G401 (cell line): Measurements from ENCODE around the gene IFIT1B. TPM values are rescaled to one million over a fixed set of nuclear protein-coding genes. Genes with fewer than 3 reads are reported as not detected.
"Not testable (repeated sequence)": the region's sequence is repeated elsewhere in the genome, so short reads cannot be mapped to it uniquely, and the experiment has no call there.

Experiments used
- DNase-seq: peaks from one replicate; pipeline ENCODE4 v3.0.0-alpha.2; 2015; ENCODE audit warnings: low spot score
- in situ Hi-C: cut with HindIII; loops from 2 replicates; pipeline ENCODE4 v1.10.0; 2016; ENCODE audit warnings: low sequenced_read_pairs, mixed read lengths
- total RNA-seq: library from RNA; depleted of rRNA; stranded (reverse); fragments of >200 nt; shearing (Covaris generic); gene quantifications from 2 replicates; pipeline ENCODE4 v1.2.3, GENCODE V29; 2014

IFIT1B gene
- total RNA-seq, 1 experiment from 2014 or later, result not detected

DNA sequence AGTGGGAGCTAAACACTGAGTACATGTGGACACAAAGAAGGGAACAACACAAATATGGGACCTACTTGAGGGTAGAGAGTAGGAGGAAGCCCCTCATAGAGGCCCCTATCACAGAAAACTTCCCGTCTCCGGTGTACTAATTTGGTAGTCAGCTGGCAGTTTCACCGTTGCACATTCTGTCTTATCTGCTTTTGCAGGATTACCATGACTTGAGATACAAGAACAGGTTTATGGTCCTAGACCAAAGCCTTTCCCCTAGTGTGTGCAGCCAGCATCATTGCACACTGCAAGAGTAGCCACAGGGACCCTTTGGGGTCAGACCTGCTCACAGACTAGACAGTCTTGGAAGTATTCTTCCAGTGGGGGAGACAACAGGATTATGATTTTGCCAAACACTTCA is 5.9 kb upstream of the IFIT1B start:
- in situ Hi-C loops, result no loop called here

DNA sequence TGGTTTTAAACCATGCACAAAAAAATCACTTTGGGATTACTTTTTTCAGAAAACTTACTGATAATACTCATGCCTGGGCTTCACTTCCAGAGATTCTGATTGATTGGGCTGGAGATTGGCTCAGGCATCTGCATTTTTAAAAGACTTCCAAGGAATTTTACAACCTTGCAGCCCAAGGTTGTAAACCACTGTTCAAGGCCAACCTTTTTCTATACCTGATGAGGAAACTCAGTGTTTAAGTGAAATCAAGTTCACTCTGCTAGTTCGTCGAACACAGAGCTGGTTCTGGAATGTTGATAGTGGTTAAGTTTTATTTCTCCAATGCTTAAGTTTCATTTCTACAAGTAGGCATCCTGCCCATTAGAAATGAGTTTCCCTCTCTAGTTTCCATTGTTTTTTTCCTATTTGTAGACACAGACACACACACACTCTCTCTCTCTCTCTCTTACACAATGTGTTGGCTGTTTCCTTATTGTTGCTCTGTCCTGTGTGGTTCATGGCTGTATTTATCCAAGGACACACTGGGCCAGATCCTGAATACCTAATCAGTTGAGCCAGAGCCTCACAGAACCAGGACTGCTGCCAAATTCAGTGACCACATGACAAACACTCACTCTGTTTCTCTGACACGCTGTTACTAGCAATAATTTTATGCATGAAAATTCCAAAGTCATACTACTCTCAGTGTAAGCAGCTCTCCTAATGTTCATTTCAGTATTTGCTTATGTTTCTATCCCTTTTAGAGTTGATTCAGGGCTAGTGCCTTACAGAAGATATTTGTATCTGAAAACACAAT is 3.7 kb upstream of the IFIT1B start:
- in situ Hi-C loops, result no loop called here
- peak; percentile 96 for DNase-seq

More for the DNA sequence above, 5.9 kb upstream of the IFIT1B start:
- no peak for DNase-seq

DNA sequence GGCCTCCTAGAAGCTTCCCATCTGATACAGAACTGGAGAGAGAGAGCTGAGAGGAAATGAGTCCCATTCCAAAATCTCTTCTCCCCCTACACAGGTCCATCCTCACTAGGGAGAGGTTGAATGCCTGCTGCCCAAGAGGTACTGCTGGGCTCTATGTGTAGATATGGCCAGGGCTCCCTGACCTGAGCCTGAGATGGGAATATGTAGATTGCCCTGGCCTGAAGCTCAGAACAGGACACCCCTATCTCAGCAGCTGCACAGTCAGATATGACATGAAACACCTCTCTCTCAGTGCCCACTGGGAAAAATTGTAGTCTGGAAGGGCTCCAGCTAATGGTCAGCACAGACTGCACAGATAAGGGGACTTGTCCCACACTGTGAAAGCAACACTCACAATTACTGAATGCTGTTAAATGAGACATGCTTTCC is 3.1 kb upstream of the IFIT1B start:
- in situ Hi-C loops, result no loop called here
- DNase-seq, result no peak

DNA sequence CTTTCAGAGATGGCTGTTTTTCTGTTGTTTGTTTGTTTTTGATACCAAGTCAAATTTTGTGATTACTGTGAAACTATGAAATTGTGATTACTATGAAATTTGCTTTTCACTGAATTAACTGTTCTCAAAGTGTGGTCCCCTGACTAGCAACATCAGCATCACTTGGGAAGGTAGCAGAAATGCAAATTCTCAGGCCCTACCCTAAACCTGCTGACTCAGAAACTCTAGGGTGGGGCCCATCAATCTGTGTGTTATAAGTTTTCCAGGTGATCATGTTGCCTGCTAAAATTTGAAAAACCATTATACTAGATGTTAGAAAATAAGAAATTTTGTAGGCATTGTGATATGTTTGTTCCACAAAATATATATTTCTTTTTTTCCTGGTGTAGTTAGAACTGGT is 1.2 kb downstream of the IFIT1B start:
- in situ Hi-C loops, result no loop called here

DNA sequence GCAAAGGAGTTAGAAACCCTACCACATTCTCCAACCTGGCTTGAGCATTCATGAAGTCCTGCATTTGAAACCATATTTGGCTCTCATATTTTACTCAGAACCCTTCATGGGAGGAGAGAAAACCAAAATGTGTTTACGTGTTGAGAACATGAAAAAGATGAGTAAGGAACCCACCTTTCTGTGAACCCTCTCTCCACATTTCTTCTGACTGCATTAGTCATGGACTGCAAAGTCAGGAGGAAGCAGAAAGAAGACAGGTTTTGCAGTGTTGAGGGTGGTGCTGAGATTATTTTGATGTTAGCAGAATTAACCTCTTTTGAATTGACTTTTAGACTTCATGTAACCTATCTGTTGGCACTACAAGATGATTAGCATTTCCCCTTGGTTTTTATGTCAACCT is 4.9 kb downstream of the IFIT1B start:
- DNase-seq, result no peak
- in situ Hi-C loops, result no loop called here

More for the DNA sequence above, 1.2 kb downstream of the IFIT1B start:
- no peak for DNase-seq

DNA sequence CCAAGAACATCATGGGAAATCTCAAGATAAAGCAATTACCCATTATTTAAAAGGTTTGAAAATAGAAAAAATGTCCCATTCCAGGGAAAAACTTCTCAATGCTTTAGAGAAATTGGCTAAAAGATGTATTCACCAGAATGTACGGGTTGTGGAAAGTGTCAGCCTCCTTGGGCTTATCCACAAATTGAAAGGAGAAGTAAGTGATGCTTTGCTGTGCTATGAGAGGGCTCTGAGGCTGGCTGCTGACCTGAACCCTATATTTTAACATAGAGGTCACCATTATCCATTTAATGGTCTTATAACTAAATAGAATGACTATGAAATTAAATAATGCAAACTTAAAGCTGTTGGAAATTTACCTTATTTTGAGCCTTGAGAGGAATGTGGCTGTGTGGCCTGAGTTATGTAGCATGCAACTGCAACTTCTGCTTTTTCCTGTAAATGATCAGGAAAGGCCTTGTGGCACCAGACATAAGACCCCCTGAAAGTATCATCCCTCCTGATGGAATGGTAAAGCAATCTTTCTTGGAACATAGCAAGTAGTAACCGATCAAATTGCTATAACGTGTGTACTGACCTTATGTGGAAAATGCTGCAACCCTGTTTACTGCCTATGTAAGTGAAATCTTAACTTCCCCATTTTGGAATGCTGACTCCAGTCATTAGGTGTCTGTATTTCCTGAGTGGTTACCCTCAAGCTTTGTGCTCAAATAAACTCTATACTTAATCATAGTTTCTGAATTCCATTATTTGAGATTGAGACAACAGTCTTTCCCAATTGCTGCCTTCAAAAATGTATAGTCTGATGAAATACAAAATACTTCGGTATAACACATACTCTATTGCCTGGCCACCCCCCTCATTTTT is 6.9 kb downstream of the IFIT1B start:
- in situ Hi-C loops, result no loop called here
- DNase-seq, result no peak

DNA sequence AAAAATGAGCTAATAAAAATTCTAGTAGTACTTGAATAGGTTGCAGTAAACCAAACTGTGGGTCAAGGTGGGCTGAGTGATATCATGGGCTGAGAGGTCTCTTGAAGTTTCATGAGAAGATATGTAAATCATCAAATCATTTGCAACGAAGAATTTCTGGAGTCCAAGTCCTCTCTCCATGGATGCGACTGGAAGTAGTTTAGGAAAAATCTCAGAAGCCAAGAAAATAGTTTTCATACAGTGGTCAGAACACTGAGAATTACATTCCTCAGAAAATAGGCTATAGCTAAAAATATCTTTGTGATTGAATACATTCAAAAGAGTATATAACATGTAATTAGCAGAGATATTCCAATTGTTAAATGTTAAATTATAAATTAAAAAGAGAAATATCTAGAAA is 10.9 kb downstream of the IFIT1B start:
- no peak for DNase-seq
- in situ Hi-C loops, result no loop called here

DNA sequence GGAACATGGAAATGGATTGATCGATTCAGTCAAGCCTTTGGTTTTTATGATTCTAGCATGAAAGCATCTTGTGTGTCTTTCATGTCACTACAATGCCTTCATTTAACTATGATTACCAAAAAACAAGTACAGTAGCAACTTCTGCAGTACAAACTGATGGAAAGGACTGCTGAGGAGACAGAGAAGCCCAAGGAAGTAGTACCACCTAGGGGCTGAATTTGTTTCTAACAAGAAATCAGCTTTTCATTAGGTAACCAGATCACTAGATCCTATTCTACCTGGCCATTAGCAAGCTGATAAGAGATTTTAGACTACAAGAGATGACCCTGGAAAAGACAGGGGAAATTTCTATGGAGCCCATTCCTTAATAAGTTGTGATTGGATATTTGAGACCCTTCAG is 11.4 kb downstream of the IFIT1B start:
- DNase-seq, result peak; percentile 47
- in situ Hi-C loops, result no loop called here

DNA sequence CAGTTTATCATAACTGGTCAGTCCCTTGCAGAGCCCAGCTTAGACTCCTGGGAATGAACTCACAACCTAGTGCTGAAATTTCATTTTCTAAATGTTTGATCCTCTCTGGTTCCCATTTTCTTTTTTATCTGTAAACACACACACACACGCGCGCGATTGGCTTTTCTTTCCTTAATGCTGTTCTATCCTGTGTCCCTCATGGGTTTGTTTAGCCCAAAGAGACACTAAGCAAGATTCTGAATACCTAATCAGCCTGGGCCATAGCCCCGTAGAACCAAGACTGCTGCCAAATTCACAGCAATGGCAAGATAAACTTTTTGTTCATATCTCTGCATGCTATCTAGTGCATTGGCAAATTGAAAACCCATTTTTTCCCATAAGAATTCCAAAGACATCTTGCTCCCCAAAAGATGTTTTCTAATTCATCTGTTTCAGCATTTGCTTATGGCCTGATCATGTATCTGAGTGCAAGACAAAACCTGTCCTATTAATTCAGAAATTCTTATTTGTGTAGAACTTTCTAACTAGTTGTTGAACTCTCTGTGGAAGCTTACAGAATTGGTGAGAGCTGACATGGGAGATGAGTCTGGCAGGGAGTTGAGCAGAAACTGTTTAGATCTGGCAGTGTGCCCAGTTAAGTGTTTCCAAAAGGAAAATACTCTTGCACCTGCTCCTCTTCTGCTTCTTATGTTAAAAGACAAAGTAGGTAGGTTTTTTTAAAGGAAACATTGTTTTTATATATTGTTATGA is 12.8 kb downstream of the IFIT1B start:
- DNase-seq, result peak; percentile 12
- in situ Hi-C loops, result no loop called here

DNA sequence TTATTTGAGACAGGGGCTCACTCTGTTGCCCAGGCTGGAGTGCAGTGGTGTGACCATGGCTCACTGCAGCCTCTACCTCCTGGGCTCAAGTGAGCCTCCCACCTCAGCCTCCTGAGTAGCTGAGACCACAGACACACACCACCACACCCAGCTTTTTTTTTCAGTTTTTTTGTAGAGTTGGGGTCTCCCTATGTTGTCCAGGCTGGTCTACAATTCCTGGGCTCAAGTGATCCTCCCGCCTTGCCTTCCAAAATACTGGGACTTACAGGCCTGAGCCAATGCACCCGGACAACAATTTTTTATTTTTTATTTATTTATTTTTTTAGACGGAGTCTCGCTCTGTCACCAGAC is 13.3 kb downstream of the IFIT1B start:
- in situ Hi-C loops, DNase-seq: not testable (repeated sequence)

DNA sequence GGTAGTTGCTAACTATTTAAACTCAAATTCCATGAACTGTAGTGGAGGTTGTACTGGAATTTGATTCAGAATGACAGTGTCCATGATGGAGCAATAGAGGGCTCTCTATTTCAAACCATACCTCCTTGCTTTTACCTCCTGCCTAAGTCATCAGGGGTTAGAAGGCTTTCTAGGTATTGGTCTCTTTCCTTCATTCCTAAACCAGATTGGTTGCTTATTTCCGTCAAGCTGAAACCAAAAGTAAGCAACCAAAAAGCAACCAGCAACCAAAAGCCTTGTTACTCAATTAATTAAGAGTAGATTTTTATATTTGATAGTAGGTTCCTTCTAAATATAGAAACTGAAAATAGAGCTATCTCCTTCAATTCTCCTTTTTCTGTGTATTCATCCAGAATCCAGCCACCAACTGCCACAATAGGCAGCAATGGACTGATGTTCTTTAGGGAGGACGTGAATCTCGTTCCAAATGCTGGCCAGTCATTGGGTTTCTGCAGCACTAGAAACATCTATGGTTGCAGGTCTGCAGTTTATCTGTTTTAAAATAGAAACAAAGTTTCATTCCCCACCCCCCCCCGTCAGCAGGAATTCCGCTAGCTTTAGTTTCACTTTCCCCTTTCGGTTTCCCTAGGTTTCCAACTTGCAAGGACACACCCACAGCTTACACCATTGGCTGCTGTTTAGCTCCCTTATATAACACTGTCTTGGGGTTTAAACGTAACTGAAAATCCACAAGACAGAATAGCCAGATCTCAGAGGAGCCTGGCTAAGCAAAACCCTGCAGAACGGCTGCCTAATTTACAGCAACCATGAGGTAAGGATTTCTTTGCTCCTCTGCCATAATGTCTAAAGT is 14.3 kb downstream of the IFIT1B start, which contains the start of gene IFIT1:
IFIT1 (plus strand) TSS at position 717 of the 850 bp plus-strand sequence; CDS start at position 807, 90 bp downstream.
- in situ Hi-C loops, result no loop called here
- DNase-seq, result peak; percentile 96

DNA sequence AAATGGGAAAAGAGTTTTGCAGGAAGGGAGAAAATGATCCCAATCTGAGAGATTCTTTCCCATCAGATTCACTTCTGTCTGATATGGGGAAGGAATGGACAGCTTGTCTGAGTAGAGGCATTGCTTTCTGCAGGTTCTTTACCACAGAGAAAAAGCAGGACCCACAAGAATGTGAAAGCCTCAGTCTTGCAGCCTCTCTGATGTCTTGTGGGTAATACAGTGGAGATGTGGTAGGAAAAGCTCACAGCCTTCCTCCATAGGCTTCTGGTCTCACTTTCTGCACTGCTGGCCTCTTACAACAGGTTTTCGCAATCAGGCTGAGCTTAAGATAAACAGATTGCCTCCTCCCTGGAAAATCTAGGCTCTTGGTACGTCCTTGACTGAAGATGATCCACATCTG is 15.1 kb downstream of the IFIT1B start:
- in situ Hi-C loops, result no loop called here
- peak; percentile 77 for DNase-seq

DNA sequence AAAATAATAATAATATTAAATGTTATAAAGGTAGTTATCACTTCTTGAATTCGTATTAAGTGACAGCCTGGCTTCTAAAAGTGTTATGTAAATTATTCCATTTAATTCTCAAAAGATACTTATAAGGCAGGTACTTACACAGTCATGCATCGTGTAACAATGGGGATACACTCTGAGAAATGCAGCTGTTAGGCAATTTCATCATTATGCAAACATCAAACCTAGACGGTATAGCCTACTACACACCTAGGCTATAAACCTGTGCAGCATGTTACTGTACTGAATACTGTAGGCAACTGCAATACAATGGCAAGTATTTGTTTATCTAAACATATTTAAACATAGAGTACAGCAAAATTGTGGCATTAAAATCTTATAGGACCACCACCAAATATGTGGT is 16.0 kb downstream of the IFIT1B start:
- DNase-seq, result peak; percentile 30
- in situ Hi-C loops, result no loop called here

DNA sequence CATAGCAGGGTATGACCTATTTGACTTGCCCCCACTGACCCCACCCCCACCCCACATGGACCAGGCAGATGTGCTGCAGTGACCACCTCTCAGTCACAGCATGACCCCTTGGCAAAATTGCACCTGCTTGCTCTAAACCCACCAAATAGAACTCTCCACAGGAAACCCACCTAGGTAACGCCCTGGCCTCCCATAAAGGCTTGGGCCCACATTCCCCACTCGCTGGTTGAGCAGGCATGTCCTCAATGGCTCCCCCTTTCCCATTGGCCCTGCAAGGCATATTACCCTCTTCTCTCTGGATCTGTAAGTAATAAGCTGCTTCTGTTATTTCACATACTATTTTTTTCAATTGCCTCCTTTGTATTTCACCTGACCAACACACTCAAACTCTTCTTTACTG is 17.3 kb downstream of the IFIT1B start:
- no peak for DNase-seq
- in situ Hi-C loops, result no loop called here

DNA sequence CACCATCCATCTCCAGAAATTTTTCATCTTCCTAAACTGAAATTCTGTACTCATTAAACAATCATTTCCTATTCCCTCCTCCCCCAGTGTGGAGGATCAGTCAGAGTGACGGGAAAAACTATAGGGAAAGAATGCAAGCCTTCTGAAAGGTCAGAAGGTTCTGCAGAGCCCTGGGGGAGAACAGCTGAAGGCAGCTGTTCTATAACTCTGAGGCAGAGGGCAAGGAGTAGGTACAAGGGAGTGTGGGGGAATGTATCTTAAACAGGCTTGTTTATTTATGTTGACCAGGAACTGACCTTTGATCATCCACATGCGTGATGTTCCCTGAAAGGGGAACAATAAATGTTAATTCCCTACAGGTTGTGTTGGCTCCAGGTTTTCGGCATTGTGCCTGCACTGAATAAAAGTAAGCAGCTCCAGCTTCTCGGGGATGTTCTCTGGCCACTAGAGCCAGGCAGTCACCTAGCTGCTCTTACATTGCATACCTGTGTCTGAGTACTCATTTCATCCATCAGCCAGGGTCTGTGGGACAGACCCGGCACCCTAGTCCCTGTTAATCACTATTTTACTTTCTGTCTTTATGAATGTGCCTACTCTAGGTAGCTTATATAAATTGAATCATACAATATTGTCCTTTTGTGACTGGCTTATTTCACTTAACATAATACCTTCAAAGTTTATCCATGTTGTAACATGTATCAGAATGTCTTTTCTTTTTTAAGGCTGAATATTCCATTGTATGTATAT is 20.3 kb downstream of the IFIT1B start:
- in situ Hi-C loops, result no loop called here
- no peak for DNase-seq

DNA sequence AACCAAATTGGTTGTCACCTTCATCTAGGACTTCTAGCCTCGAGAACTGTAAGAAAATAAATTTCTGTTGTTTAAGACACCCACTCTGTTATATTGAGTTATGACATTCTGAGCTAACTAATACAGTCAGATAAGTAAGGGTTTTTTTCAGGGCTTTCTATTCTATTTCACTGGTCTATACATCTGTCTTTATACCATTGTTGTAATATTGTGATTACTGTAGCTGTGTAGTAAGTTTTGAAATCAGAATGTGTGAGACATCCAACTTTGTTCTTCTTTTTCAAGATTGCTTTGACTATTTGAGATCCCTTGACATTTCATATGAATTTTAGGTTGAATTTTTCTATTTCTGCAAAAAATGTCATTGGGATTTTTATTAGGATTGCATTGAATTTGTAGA is 22.1 kb downstream of the IFIT1B start:
- DNase-seq, result no peak
- in situ Hi-C loops, result no loop called here

DNA sequence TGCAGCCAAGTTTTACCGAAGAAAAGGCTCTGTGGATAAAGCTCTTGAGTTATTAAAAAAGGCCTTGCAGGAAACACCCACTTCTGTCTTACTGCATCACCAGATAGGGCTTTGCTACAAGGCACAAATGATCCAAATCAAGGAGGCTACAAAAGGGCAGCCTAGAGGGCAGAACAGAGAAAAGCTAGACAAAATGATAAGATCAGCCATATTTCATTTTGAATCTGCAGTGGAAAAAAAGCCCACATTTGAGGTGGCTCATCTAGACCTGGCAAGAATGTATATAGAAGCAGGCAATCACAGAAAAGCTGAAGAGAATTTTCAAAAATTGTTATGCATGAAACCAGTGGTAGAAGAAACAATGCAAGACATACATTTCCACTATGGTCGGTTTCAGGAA is 25.2 kb downstream of the IFIT1B start:
- in situ Hi-C loops, result no loop called here
- DNase-seq, result no peak
